Measurements from ENCODE around the gene DOCK8. TPM values are rescaled to one million over a fixed set of nuclear protein-coding genes. Genes with fewer than 3 reads are reported as not detected.

DOCK8 gene
- polyA plus RNA-seq, 4 donors: 7.0 to 13.7 (median 13.2) TPM

DNA sequence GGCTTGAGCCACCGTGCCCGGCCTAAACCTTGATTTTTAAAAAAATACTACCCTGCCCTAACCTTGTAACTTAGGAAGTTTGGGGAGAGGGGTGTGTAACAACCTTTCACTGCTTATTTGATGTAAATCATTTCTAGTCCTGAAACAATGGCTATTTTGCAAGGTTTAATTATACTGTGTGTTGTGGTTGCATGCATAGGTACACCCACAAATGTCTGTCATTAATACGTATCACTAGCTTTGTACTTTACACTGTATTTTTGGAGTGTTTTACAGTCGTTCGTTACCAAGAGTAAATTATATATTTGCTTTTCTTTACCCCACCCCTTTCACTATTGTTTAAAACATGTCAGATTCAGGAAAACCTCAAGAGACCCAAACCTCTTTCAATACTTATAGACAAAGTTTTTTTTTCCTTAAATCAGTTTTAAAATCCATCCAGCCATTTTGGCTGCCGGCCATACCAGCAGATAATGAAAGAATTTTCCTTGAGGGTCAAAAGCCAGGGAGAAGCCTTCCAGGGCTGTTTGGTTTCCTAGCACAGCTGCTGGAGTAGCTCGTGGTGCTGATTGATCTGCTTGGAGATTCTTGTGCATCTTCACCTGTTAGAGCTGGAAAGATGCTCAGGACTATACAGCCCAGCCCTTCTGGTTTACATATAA, 50.7 kb downstream of the DOCK8 start:
- no peak for DNase-seq (ENCODE audit: low read depth in 4 of 4, low spot score in 3 of 4)

- DNase-seq (ENCODE audit: low read depth in 4 of 4, low spot score in 3 of 4): no peak
Observed at GRCh38 chr9:266228-266627, 51.6 kb downstream of the DOCK8 start.

DNA sequence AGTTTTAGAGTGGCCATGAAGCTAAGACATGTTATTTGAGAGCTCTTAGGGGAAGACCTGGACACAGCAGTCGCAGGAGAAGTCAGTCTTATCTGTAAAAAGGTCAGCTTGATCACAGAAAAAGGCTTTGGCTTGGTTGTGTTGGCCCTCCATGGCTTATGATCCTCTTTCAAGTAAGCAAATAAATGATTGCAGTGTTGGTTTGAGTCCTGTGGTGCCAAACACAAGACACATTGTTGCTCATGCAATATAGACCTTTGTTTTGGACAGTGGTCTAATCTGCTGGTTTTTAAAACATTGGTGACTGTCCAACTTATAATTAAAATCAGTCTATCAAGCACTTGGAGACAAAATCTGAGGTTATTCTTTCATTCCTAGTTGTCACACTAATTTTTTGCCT, 54.0 kb downstream of the DOCK8 start:
- DNase-seq (ENCODE audit: low read depth in 4 of 4, low spot score in 3 of 4): no peak

- DNase-seq (ENCODE audit: low read depth in 4 of 4, low spot score in 3 of 4): no peak
Observed at GRCh38 chr9:269081-269711, 54.5 kb downstream of the DOCK8 start.

DNA sequence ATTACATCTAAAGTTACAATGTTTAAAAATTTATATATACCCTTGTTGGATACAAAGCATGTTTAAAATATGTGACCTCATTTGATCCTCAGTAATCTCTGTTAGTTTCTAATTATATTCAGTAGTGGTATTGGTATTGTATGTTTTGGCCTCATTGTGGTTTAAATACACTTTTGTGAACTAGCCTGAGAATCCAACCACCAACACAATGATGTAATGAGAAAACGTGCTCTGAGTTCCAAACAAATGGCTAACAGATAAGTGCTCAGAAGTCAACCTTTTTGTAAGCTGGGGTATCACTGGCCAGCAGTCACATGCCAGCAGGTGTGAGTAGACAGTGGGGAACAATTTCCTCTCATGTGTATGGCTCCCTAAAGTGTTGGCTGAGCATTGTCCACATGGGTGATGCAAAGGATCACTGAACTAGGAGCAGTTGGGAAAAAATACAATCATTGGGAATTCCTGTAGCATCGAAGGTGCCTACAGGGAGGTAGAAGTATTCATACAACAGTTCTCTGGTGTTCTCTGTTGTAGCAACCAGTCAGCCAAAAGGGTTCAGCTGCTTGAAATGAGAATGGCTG, 56.1 kb downstream of the DOCK8 start:
- no peak for DNase-seq (ENCODE audit: low read depth in 4 of 4, low spot score in 3 of 4)

DNA sequence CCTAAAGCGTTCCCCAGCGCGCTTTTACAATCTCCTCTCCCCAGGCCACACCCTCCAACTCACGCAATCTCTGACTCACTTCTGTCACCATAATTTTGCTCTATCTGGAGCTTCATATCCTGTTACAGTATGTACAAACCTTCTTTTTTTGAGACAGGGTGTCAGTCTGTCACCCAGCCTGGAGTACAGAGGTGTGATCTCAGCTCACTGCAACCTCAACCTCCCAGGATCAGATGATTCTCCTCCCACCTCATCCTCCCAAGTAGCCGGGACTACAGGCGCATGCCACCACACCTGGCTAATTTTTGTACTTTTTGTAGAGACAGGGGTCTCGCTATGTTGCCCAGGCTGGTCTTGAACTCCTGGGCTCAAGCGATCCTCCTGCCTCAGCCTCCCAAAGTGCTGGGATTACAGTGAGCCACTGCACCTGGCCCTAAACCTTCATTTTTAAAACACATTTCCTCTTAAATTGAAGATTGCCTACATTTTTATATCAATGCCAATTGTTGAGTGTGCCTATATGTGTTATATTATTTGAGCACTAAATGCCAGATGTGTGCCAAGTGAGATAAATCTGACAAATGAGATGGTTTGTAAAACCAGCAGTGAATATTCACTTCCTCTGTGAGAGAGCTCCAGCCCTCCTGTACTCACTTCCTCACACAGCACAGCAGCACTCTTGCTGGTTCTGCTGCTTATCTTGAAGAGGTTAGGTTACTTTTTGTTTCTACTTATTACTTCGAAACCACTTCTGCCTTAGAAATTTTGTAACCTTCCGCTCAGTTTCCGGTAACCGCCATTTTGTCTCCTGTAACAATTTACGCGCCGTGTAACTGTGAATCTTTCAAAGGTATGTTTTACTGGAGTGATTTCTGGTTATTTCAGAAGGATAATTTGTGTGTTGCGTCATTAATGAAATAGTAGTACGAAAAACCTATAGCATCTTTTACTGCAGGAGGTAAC, 57.9 kb downstream of the DOCK8 start:
- DNase-seq (ENCODE audit: low read depth in 4 of 4, low spot score in 3 of 4): no peak

DNA sequence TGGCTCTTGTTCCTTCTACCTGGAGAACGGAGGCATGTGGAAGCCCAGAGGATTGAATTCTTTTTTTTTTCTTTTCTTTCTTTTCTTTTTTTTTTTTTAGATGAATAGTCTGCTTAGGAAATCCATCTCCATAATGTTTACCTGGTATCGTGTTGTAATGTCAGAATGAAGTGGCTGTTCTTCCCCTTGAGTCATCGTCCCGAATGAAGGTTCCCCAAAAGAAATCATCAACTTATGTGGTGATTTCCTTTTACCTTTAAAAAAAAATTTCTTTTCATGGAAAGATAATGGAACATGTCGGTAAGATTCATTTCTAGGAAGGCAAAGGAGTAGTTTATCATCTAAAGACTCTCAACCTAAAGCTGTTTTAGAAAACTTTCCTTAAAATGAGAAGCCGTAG, 59.7 kb downstream of the DOCK8 start:
- no peak for DNase-seq (ENCODE audit: low read depth in 4 of 4, low spot score in 3 of 4)

DNA sequence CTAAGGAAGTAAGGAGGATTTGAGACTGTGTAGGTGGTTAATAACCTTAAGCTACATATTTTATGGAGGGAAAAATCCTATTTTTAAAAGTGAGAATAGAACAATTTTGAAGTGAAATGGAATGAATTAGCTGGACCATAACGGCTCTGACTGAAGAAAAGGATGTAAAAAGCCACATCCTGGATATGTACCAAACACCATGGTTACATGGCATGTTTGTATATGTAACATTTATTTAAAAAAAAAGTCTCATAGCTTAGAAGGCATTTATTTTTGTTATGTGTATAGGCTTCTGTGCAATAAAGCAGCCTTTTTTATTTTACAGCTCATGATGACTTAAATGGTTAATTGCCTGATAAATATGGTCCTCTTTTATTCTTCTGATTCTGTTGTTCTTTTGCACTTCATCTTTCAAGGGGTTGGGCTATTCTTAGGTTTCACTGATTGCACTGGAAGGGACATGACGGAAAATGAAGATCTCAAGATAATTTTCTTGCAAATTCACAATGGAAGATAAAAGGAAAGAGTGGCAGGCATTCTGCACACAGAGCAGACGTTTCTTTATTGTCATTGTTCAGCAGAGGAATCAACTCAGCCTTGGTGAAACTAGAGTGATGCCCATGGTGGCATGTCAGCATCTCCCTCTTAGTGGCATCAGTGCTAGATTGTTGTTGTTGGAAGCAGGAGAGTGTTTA, 63.1 kb downstream of the DOCK8 start:
- DNase-seq (ENCODE audit: low read depth in 4 of 4, low spot score in 3 of 4): no peak

DNA sequence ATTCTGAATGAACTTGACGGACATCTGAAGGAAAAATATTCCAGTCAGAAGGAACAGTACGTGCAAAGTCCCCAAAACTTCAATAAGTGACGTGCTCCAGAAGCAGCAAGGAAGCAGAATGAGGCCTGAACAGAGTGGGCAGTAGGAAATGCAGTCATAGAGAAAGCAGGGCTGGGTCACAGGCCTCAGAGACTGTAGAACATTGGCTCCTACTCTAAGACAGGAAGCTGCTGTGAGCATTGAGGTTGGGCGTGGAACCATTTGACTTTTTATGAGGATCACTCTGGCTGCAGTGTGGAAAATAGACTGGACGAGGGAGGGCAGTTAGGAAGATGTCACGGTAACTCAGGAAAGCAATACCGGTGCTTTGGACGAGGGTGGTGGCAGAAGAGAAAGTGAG, 64.0 kb downstream of the DOCK8 start:
- no peak for DNase-seq (ENCODE audit: low read depth in 4 of 4, low spot score in 3 of 4)

- DNase-seq (ENCODE audit: low read depth in 4 of 4, low spot score in 3 of 4): no peak
Observed at GRCh38 chr9:279674-280073, 65.0 kb downstream of the DOCK8 start.

GRCh38 chr9:281741-282645, 67.3 kb downstream of the DOCK8 start:
- DNase-seq (ENCODE audit: low read depth in 4 of 4, low spot score in 3 of 4): no peak

- no peak for DNase-seq (ENCODE audit: low read depth in 4 of 4, low spot score in 3 of 4)
Observed at GRCh38 chr9:286071-286740, 71.5 kb downstream of the DOCK8 start.

- no peak for DNase-seq (ENCODE audit: low read depth in 4 of 4, low spot score in 3 of 4)
Observed at GRCh38 chr9:289121-289520, 74.5 kb downstream of the DOCK8 start.

DNA sequence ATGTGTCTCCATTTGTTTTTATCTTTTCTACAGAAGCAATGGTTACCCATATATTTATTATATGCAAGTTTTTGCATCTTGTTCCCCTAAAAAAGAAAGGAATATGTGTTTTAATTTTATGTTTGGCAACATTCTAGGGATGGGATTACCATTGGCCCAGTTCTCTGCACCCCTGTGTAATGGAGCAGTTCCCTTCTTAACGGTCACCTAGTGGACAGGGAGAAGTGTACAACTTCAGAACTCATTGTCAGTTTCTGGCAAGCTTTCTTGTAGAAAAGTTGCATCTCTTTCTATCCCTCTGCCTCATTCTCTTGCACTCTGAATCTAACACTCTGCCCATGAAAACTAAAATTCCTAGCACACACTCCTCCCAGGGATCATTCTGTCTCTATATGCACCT, 78.2 kb downstream of the DOCK8 start:
- DNase-seq (ENCODE audit: low read depth in 4 of 4, low spot score in 3 of 4): no peak

- DNase-seq (ENCODE audit: low read depth in 4 of 4, low spot score in 3 of 4): no peak
Observed at GRCh38 chr9:295576-295975, 80.9 kb downstream of the DOCK8 start.

DNA sequence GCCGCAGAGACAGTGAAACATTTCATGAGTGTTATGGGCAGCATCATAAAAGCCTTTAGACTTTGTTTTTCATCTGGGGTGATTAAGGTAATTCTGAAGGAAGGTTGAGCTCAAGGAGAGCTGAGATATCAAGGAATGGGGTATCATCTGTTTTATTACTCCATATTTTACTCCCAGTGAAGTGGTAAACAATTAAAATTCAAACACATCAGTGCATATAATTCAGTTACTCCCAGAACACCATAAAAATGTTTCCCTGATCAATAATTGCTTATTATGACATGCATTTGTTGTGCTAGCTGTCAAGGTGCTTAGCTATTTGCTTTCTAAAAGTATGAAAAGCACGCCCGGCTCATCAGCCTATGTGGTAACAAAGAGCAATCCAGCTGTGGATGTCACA, 81.7 kb downstream of the DOCK8 start:
- no peak for DNase-seq (ENCODE audit: low read depth in 4 of 4, low spot score in 3 of 4)

DNA sequence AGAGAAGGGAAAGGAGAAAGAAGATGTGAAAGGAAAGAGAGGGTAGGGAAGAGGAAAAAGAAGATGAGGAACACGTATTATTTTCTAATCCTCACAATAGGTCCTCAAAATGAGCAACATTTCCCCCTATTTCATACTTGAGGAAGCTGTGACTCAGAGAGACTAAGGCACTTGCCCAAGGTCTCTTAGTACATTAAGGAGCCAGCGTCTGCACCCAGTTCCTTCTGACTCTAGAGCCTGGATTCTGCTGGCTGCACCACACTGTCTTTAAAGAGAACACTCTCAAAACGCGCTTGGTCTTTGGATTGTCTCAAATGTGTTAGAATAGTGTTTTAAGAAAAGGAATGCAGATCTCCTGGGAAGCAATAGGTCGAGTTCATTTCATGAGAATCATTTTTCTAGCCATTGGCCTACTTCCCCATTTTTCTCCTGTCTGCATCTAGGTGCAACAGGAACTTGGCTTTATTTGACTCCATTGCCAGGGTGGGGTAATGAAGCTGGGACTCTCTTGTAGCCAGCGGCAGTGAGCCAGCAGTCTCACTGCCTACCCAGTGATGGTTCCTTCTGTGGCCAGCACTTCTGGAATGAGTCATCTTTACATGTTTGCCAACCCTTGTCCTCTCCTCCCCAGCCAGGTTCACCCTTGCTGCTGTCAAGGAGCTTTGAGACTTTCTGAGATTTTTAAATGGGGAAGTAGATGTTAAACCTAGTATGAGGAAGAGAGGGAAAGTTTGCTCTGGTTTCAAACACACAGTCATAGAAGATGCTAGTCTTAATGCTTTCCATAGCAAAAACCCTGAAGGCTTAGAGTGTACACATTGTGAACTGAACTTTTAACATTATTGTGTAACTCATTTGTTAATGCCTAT, 82.7 kb downstream of the DOCK8 start:
- DNase-seq (ENCODE audit: low read depth in 4 of 4, low spot score in 3 of 4): no peak

- DNase-seq (ENCODE audit: low read depth in 4 of 4, low spot score in 3 of 4): no peak
Observed at GRCh38 chr9:303502-303901, 88.8 kb downstream of the DOCK8 start.
